ENCODE measurements around the gene TMEM59. TPM values are rescaled to one million over a fixed set of nuclear protein-coding genes. Genes with fewer than 3 reads are reported as not detected.
"Not testable (repeated sequence)": the region's sequence is repeated elsewhere in the genome, so short reads cannot be mapped to it uniquely, and the experiment has no call there.

TMEM59 gene
- total RNA-seq, 2 experiments from 2014 or later, result 89.4 to 97.7 TPM

DNA sequence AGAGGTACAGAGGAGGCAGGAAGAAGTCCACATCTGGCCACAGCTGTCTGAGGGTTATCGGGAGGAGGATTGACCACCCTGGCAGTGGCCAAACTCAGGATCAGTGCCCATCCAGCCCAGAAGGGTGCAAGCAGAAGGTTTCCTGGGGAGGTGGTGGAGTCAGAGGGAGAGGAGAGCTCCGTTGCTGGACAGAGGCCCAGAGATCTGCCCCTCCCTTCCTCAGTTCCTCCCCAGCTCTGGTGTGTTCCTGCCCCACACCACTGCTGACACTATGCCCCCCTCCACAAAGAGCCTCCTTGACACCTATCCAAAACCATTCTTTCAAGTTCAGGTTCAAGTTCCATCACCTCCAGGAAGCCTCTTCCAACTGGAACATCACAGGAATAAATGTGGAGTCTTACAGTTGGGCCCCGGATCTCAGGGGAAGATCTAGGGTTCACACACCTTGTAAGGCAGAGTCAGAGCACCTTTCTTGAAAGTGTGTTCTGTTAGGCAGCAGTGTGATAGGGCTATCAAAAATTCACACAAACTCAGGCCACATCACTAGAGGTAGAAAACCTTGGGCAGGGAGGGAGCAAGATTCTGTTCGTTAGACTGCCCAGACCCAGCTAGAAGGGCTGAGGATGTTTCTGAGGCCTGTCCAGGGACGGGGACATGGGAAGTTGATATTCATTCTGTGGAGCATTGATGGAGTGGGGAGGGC, 42.4 kb downstream of the TMEM59 start:
- Mint-ChIP-seq H3K27me3 (no peaks in the 10 kb centered on the region), H3K36me3 (no peaks in the 10 kb centered on the region), H3K4me1 (no peaks in the 10 kb centered on the region), H3K4me3 (no peak overlapping the region), H3K27ac (no peak overlapping the region), H3K9me3 (no peaks in the 10 kb centered on the region)
- DNase-seq, result no peak

DNA sequence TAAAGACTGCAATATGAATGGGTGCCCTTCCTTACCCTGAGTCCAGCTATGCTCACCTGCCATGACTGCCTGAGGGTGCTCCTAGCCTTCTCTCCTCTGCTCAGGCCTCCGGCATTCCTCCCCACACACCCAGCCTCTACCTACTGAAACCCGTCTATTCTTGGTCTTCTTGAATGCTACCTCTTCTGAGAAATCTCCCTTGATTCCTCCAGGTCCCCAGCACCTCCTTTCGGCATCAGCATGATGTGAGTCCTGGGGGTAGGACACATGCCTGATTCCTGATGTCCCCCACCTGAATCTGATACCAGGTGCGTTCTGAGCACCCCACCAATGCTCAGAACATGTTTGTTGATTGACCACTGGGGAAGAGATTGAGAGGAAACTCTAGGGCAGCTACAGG, 43.6 kb downstream of the TMEM59 start:
- no peaks in the 10 kb centered on the region for H3K36me3 Mint-ChIP-seq
- H3K27me3 Mint-ChIP-seq, result no peaks in the 10 kb centered on the region
- H3K4me1 Mint-ChIP-seq, result no peaks in the 10 kb centered on the region
- no peaks in the 10 kb centered on the region for H3K9me3 Mint-ChIP-seq
- H3K27ac Mint-ChIP-seq, result no peak overlapping the region
- H3K4me3 Mint-ChIP-seq, result no peak overlapping the region
- no peak for DNase-seq

DNA sequence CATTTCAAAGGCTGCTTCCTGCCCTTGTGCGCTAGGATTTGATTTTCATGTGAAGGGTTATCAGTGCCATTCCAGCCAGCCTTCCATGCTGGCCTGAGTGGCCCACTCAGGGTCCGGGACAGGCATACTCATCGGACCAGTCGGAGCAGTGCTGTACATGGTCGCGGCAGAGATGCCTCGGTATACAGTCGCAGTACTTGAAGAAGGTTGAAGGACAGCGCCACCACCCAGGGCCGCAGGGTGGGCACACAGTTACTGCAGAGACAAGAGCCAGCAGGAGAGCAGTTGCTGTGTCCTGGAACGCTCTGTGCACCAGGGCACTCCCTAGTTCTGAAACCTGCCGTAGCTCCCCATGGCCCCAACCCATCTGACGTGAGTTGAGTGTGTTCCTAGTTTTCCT, 44.1 kb downstream of the TMEM59 start:
- Mint-ChIP-seq H3K36me3 (no peaks in the 10 kb centered on the region), H3K27ac (no peak overlapping the region), H3K27me3 (no peaks in the 10 kb centered on the region), H3K4me1 (no peaks in the 10 kb centered on the region), H3K9me3 (no peaks in the 10 kb centered on the region), H3K4me3 (no peak overlapping the region)
- DNase-seq, result no peak

DNA sequence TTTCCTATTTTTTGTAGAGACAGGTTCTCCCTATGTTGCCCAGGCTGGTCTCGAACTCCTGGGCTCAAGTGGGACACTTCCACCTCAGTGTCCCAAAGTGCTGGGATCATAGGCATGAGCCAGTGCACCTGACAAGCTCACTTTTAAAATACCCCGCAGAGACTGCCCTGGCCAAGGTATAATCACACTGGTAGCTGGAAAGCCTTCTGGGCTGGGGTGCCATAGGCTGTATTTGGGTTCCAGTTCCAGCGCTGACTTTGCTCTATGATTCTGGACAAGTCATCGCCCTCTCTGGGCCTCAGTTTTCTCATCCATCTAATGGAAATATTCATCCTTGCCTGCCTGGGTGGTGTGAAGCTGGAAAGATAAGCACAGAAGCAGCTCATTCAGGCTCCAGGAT, 45.4 kb downstream of the TMEM59 start:
- no peaks in the 10 kb centered on the region for H3K4me1 Mint-ChIP-seq
- no peak for DNase-seq
- H3K36me3 Mint-ChIP-seq, result no peaks in the 10 kb centered on the region
- H3K27ac Mint-ChIP-seq, result no peak overlapping the region
- H3K4me3 Mint-ChIP-seq, result no peak overlapping the region
- H3K9me3 Mint-ChIP-seq, result no peaks in the 10 kb centered on the region
- H3K27me3 Mint-ChIP-seq, result no peaks in the 10 kb centered on the region

DNA sequence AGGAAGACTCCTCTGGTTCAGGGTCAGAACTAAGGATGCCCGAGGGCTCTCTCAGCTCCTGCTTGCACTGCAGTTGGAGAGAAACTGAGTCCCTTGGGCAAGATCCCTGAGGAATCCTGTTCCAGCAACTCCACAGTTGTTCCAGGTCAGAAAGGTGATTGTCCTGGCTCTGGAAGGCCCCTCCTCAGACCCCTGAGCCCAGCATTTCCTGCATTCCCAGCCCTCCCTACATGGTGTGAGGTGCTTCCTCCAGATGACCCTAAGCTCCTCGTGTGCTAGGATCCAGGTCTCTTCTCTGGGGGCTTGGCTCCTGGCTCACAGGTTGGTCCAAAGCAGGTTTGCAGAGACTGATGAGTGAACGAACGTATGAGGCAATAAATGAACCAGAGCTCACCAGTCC, 46.5 kb downstream of the TMEM59 start:
- H3K4me3 Mint-ChIP-seq, result no peak overlapping the region
- no peaks in the 10 kb centered on the region for H3K4me1 Mint-ChIP-seq
- no peaks in the 10 kb centered on the region for H3K27me3 Mint-ChIP-seq
- DNase-seq, result no peak
- no peak overlapping the region for H3K27ac Mint-ChIP-seq
- no peaks in the 10 kb centered on the region for H3K36me3 Mint-ChIP-seq
- H3K9me3 Mint-ChIP-seq, result no peaks in the 10 kb centered on the region

DNA sequence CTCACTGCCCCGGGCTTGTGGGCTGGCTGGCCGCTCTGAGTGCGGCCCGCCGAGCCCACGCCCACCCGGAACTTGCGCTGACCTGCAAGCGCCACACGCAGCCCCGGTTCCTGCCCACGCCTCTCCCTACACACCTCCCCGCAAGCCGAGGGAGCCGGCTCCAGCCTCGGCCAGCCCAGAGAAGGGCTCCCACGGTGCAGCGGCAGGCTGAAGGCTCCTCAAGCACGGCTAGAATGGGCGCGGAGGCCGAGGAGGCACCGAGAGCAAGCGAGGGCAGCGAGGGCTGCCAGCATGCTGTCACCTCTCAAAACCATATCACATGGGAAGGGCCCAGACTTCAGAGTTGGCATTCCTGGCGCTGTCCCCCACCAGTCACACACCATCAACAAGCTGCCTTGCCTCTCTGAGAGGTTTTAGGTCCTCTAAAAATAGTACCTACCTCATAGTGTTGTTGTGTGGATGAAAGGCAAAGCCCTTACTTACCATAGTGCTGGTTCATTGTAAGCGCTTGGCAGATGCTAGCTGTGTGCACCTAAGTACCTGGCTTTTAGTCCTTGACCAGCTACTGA, 48.4 kb downstream of the TMEM59 start:
- Mint-ChIP-seq H3K4me1 (no peaks in the 10 kb centered on the region), H3K4me3 (no peak overlapping the region), H3K27me3 (no peaks in the 10 kb centered on the region), H3K9me3 (no peaks in the 10 kb centered on the region), H3K36me3 (no peaks in the 10 kb centered on the region), H3K27ac (no peak overlapping the region)
- DNase-seq, result no peak

DNA sequence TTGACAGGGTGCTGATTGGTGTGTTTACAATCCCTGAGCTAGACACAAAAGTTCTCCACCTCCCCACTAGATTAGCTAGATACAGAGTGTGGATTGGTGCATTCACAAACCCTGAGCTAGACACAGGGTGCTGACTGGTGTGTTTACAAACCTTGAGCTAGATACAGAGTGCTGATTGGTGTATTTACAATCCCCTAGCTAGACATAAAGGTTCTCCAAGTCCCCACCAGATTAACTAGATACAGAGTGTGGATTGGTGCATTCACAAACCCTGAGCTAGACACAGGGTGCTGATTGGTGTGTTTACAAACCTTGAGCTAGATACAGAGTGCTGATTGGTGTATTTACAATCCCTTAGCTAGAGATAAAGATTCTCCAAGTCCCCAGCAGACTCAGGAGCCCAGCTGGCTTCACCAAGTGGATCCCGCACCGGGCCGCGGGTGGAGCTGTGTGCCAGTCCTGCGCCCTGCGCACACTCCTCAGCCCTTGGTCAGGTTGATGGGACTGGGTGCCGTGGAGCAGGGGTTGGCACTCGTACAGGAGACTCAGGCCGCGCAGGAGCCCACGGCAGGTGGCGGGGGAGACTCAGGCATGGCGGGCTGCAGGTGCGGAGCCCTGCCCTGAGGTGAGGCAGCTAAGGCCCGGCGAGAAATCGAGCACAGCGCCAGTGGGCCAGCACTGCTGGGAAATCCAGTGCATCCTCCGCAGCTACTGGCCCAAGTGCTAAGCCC, 49.1 kb downstream of the TMEM59 start:
- not testable (repeated sequence) for H3K9me3 Mint-ChIP-seq, H3K27ac Mint-ChIP-seq, H3K27me3 Mint-ChIP-seq, DNase-seq, H3K4me3 Mint-ChIP-seq, H3K4me1 Mint-ChIP-seq, H3K36me3 Mint-ChIP-seq

DNA sequence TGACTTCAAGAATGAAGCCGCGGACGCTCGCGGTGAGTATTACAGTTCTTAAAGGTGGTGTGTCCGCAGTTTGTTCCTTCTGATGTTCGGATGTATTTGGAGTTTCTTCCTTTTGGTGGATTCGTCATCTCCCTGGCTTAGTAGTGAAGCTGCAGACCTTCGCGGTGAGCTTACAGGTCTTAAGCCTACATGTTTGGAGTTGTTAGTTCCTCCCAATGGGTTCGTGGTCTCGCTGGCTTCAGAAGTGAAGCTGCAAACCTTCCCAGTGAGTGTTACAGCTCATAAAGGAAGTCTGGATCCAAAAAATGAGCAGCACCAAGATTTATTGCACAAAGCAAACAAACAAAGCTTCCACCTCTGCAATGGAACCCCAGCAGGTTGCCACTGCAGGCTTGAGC, 49.8 kb downstream of the TMEM59 start:
- H3K4me3 Mint-ChIP-seq, result no peak overlapping the region
- H3K4me1 Mint-ChIP-seq, result no peaks in the 10 kb centered on the region
- no peaks in the 10 kb centered on the region for H3K27me3 Mint-ChIP-seq
- no peak for DNase-seq
- no peaks in the 10 kb centered on the region for H3K36me3 Mint-ChIP-seq
- H3K9me3 Mint-ChIP-seq, result no peaks in the 10 kb centered on the region
- H3K27ac Mint-ChIP-seq, result no peak overlapping the region

DNA sequence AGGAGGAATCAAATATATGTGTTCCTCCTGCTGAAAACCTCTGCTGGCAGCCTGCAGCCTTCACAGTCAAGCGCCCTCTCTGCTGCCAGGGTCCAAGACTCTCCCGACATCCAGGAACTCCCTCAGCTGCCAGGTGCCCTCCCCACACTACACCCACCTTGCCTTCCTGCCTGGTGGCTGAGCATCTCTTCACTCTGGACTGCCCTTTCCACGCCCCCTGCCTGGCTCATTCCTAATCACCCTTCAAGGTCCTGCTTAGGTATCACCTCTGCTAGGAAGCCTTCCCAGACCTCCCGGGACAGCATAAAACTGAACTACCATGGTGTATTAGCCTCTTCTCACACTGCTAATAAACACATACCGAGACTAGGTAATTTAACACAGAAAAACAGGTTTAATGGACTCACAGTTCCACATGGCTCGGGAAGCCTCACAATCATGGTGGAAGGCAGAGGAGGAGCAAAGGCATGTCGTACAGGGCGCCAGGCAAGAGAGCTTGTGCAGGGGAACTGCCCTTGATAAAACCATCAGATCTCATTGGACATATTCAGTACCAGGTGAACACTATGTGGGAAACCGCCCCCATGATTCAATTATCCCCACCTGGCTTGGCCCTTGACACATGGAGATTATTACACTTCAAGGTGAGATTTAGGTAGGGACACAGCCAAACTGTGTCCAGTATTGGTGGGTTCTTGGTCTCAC, 50.3 kb downstream of the TMEM59 start:
- no peak for DNase-seq
- H3K36me3 Mint-ChIP-seq, result no peaks in the 10 kb centered on the region
- H3K9me3 Mint-ChIP-seq, result no peaks in the 10 kb centered on the region
- no peak overlapping the region for H3K27ac Mint-ChIP-seq
- H3K27me3 Mint-ChIP-seq, result no peaks in the 10 kb centered on the region
- no peaks in the 10 kb centered on the region for H3K4me1 Mint-ChIP-seq
- H3K4me3 Mint-ChIP-seq, result no peak overlapping the region

DNA sequence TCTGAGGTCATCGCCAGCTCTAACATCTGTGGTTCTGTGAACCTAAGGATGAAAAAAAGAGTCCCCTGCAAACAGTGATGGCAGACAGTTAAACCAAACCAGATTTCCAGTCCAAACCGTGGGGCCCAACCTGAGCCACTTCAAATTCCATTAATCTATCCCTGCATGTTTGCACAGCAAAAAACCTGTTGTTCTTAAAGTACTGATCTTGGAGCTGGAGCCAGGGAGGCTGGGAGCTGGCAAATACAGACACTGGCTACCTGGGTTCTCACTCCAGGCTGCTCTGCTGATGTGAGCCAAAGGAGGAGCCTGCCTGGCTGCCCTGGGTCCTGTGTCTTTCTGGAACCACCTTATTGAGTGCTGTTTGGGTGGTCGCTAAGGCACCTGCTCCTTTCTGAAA, 51.4 kb downstream of the TMEM59 start:
- Mint-ChIP-seq H3K36me3 (no peaks in the 10 kb centered on the region), H3K4me1 (no peaks in the 10 kb centered on the region)

DNA sequence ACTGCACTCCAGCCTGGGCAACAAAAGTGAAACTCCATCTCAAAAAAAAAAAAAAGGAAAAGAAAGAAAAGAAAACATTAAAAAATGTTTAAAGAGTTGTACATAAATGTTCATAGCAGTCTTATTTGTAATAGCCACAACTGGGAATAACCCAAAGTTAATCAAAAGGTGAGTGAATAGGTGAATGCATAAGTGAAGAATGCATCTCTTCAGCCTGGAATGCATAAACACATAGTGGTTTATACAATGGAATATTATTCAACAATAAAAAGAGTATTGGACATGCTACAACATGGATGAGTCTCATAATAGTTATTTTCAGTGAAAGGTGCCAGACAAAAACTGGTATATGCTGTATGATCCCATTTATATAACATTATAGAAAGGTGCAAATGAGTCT, 53.1 kb downstream of the TMEM59 start:
- Mint-ChIP-seq H3K27ac (no peak overlapping the region), H3K27me3 (peaks cover 3% of the 10 kb centered on the region)

More for the DNA sequence above, 51.4 kb downstream of the TMEM59 start:
- H3K4me3 Mint-ChIP-seq, result no peak overlapping the region
- H3K27ac Mint-ChIP-seq, result no peak overlapping the region
- no peak for DNase-seq
- H3K9me3 Mint-ChIP-seq, result no peaks in the 10 kb centered on the region
- H3K27me3 Mint-ChIP-seq, result peaks cover under 1% of the 10 kb centered on the region

DNA sequence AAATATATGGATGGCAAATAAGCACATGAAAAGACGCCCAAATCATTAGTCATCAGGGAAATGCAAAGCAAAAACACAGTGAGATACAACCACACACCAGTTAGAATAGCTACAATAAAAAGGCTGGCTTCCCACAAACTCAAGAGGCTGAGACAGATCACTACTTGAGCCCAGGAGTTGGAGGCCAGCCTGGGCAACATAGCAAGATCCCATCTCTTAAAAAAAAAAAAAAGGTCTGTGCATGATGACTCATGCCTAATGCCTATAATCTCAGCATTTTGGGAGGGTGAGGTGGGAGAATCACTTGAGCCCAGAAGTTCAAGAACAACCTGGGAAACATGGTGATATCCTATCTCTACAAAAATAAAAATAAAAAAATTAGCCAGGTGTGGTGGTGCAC, 54.8 kb downstream of the TMEM59 start:
- Mint-ChIP-seq H3K4me3 (no peak overlapping the region), H3K27ac (no peak overlapping the region), H3K27me3 (peaks cover 3% of the 10 kb centered on the region), H3K4me1 (no peaks in the 10 kb centered on the region), H3K9me3 (no peaks in the 10 kb centered on the region), H3K36me3 (no peaks in the 10 kb centered on the region)
- DNase-seq, result no peak

More for the DNA sequence above, 53.1 kb downstream of the TMEM59 start:
- no peak overlapping the region for H3K4me3 Mint-ChIP-seq
- DNase-seq, result no peak
- no peaks in the 10 kb centered on the region for H3K9me3 Mint-ChIP-seq
- H3K4me1 Mint-ChIP-seq, result no peaks in the 10 kb centered on the region
- H3K36me3 Mint-ChIP-seq, result no peaks in the 10 kb centered on the region

DNA sequence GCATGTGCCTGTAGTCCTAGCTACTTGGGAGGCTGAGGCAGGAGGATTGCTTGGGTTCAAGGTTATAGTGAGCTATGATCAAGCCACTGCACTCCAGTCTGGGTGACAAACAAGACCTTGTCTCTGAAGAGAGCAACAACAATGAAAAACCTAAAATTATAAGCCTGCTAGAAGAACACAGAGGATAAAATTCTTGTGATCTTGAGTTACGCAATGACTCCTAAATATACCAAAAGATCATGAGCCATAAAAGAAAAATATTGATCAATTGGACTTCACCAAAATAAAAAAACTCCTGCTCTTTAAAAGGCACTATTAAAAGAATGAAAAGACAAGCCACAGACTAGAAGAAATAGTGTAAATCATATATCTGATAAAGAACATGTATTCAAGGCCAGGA, 57.3 kb downstream of the TMEM59 start:
- DNase-seq, result no peak
- Mint-ChIP-seq H3K36me3 (no peaks in the 10 kb centered on the region), H3K4me1 (no peaks in the 10 kb centered on the region), H3K27me3 (peaks cover 3% of the 10 kb centered on the region), H3K27ac (no peak overlapping the region), H3K9me3 (no peaks in the 10 kb centered on the region), H3K4me3 (no peak overlapping the region)

DNA sequence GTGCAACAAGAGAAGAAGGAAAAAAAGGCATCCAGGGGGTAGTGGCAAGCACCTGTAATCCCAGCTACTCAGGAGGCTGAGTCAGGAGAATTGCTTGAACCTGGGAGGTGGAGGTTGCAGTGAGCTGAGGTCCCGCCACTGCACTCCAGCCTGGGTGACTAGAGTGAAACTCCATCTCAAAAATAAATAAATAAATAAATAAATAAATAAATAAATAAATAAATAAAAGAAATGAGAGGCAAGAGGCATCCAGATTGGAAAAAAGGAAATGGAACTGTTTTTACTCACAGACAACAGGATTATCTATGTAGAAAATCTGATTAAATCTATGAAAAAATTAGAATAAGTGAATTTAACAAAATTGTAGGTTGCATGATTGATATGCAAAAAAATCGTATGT, 58.5 kb downstream of the TMEM59 start:
- not testable (repeated sequence) for H3K4me1 Mint-ChIP-seq, H3K27me3 Mint-ChIP-seq, H3K27ac Mint-ChIP-seq, DNase-seq, H3K4me3 Mint-ChIP-seq, H3K9me3 Mint-ChIP-seq, H3K36me3 Mint-ChIP-seq

DNA sequence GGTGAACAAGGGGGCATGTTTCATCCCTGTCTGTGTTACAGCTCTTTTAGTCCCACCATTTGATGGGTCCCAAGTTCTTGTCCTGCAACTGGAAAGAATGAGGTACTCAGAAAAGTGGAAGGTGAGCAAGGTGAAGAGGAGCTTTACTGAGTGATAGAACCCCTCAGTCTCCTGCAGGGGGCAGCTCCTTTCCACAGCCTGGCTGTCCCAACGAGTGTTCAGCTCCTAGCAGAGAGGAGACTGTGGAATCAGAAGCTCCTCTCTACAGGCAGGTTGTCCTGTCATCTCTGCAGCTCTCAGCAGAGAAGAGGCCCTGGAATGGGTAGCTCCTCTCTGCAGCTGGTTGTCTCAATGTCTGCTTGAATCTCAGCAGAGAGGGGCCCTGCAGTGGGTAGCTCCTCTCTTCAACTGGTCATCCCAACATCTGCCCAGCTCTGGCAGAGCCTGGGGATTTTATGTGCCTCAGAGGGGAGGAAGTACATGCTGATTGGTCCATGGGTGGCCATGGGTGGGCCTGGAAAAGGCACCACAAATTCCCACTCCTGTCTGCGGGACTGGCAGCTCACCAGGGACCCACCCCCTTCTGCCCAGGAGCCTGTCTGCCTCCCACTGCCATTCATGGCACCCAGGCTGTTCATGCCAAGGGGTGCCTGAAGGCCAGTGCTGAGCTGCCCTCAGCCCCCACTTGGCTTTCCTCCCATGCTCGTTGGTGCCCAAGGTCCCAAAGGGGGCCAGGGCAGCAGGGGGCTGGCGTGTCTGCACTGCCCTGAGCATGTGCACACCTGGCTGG, 60.7 kb downstream of the TMEM59 start:
- Mint-ChIP-seq H3K4me3 (no peak overlapping the region), H3K9me3 (no peaks in the 10 kb centered on the region), H3K4me1 (peaks cover 3% of the 10 kb centered on the region), H3K36me3 (no peaks in the 10 kb centered on the region), H3K27ac (no peak overlapping the region), H3K27me3 (peaks cover 3% of the 10 kb centered on the region)
- no peak for DNase-seq
